ENCODE data around the gene CIITA.
"Not testable (repeated sequence)": the region's sequence is repeated elsewhere in the genome, so short reads cannot be mapped to it uniquely, and the experiment has no call there.

CIITA gene, protein sequence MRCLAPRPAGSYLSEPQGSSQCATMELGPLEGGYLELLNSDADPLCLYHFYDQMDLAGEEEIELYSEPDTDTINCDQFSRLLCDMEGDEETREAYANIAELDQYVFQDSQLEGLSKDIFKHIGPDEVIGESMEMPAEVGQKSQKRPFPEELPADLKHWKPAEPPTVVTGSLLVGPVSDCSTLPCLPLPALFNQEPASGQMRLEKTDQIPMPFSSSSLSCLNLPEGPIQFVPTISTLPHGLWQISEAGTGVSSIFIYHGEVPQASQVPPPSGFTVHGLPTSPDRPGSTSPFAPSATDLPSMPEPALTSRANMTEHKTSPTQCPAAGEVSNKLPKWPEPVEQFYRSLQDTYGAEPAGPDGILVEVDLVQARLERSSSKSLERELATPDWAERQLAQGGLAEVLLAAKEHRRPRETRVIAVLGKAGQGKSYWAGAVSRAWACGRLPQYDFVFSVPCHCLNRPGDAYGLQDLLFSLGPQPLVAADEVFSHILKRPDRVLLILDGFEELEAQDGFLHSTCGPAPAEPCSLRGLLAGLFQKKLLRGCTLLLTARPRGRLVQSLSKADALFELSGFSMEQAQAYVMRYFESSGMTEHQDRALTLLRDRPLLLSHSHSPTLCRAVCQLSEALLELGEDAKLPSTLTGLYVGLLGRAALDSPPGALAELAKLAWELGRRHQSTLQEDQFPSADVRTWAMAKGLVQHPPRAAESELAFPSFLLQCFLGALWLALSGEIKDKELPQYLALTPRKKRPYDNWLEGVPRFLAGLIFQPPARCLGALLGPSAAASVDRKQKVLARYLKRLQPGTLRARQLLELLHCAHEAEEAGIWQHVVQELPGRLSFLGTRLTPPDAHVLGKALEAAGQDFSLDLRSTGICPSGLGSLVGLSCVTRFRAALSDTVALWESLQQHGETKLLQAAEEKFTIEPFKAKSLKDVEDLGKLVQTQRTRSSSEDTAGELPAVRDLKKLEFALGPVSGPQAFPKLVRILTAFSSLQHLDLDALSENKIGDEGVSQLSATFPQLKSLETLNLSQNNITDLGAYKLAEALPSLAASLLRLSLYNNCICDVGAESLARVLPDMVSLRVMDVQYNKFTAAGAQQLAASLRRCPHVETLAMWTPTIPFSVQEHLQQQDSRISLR

DNA sequence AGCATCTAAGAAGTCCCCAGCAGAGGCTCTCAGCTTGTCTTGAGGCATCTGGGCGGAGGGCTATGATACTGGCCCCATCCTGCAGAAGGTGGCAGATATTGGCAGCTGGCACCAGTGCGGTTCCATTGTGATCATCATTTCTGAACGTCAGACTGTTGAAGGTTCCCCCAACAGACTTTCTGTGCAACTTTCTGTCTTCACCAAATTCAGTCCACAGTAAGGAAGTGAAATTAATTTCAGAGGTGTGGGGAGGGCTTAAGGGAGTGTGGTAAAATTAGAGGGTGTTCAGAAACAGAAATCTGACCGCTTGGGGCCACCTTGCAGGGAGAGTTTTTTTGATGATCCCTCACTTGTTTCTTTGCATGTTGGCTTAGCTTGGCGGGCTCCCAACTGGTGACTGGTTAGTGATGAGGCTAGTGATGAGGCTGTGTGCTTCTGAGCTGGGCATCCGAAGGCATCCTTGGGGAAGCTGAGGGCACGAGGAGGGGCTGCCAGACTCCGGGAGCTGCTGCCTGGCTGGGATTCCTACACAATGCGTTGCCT, at the start of gene CIITA:
CIITA (plus strand) TSS at position 404 of the 543 bp plus-strand sequence; CDS start at position 533, 129 bp downstream.
- DNase-seq, result no peak

DNA sequence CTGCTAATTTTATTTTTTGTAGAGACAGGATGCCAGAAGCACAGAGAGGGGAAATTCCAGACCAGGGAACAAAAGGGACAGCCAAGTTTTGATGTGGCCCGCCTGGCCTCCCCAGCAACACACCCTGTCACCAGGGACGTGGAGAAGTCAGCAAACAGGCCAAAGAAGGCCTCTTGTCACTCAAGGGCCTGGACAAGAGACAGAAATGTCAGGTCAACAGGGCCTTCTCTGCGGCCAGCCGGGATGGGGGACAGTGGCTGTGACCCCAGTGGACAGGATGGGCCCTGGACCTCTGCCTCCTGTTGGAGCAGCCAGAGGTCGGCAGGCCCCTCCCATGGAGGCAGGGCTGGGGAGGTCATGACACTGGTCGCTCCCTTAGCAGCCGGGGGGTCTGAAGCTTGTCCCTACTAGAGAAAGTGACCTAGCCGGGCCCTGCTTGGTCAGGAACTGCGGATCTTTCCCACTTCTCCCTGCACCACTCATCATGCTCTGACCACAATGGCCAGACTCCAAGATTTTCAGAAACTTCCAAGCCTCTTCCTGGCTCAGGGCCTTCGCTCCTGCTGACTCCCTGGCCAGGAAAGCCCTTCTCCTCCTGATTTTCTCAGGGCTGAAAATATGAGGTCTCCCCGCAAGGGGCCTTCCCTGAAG, 49.2 kb upstream of the CIITA start:
- no peak for DNase-seq

DNA sequence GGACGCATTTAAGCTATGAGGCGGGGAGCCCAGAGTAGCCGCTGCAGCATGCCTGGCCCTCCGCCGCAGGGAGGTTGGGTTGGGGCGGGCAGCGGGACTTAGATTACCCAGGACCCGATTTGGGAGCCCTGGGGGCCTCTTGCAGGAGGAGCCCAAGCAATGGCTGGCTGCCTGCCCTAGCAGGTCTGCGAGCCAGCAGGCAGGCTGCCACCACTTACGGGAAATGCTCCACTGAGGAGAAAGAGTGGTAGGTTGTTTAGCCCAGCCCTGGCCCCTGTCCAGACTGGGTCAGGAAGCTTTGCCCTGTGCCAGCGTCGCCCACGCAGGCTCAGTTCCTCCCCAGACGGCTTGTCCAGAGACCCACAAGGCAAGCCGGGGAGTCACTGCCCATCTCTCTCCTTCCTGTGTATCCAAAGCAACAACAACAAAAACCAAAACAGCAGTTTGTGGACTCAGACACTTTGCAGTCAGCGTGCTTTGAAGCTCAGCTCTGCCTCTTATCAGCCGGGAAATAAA, 48.1 kb upstream of the CIITA start:
- no peak for DNase-seq

DNA sequence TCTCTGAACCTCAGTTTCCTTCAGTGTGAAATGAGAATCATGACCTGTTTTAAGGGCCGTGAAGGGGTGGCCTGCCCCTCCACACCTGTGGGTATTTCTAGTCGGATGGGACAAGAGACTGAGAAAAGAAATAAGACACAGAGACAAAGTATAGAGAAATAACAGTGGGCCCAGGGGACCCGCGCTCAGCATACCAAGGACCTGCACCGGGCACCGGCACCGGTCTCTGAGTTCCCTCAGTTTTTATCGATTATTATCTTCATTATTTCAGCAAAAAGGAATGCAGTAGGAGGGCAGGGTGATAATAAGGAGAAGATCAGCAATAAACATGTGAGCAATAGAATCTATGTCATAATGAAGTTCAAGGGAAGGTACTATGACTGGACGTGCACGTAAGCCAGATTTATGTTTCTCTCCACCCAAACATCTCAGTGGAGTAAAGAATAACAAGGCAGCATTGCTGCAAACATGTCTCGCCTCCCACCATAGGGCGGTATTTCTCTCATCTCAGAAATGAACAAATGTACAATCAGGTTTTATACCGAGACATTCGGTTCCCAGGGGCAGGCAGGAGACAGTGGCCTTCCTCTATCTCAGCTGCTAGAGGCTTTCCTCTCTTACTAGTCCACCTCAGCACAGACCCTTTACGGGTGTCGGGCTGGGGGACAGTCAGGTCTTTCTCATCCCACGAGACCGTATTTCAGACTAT, 47.5 kb upstream of the CIITA start:
- not testable (repeated sequence) for DNase-seq

DNA sequence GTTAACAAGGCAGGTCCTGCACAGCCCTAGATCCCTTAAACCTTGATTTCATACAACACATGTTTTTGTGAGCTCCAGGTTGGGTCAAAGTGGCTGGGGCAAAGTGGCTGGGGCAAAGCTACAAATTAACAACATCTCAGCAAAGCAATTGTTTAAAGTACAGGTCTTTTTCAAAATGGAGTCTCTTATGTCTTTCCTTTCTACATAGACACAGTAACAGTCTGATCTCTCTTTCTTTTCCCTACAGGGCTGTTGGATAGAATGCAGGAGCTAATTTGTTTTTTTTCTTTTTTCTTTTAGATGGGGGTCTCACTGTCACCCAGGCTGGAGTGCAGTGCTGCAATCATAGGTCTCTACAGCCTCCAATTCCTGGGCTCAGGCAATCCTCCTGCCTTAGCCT, 46.8 kb upstream of the CIITA start:
- not testable (repeated sequence) for DNase-seq

DNA sequence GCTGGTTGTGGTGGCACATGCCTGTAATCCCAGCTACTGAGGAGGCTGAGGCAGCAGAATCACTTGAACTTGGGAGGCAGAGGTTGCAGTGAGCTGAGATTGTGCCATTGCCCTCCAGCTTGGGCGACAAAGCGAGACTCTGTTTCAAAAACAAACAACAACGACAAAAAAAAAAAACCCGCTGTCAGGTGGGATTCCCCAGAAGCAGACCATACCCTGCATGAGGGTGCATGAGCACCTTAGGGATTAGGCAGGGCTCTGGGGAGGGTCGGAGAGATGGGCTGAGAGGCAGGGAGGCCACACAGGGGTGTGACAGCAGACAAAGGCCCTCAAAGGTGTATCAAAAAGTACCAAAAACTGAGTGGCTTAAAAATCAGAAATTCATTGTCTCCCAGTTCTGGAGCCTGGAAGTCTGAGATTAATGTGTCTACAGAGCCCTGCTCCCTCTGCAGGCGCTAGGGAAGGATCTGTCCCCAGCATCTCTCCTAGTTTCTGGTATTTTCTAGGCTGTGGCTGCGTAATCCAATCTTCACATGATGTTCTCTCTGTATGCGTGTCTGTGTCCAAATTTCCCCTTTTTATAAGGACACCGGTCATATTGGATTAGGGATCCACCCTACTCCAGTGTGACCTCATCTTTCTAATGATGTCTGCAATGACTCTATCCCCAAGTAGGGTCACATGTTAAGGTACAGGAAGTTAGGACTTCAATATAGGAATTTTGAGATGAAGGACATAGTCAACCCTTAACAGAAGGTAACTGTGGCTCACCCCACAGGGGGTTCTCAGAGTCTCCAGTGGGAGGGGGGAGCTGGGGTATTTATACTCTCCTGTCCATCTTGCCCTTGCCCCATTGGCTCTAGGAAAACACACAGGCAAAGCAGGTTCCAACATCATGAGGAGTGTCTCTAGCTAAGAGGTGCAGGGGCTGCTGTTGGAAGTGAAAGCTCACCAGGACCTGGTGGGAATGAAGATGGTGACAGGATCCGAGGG, 44.8 kb upstream of the CIITA start:
- DNase-seq, result no peak

DNA sequence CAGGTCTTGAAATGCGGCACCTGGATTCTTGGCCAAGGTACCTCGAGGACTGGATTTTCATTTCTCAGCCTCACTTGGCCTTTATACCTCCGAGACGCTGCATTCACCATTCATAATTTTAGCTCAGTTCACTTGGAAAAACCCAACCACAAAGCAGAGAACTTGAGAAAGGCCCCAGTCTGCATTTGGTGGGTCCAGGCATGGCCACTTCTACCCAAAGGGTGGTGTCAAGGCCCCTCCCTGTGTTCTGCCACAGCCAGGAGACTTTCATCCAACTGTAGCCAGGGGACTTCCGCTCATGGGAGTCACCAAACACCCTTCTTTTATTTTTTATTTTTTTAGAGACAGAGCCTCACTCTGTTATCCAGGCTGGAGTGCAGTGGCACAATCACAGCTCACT, 43.7 kb upstream of the CIITA start:
- no peak for DNase-seq

DNA sequence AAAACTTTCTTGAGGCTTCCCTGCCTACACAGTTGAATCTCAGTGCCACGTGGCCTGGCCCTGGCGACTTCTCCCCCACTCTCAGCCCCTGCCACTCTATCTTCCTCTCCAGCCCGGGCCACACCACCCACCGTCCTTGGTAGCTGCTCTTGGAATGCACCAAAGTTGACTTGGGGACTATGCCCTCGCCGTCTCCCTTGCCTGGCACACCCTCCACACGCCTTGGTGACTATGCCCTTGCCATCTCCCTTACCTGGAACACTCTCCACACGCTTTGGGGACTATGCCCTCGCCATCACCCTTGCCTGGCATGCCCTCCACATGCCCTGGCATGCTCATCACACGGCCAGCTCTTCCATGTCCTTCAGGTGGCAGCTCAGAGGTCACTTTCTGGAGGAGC, 42.9 kb upstream of the CIITA start:
- DNase-seq, result no peak

DNA sequence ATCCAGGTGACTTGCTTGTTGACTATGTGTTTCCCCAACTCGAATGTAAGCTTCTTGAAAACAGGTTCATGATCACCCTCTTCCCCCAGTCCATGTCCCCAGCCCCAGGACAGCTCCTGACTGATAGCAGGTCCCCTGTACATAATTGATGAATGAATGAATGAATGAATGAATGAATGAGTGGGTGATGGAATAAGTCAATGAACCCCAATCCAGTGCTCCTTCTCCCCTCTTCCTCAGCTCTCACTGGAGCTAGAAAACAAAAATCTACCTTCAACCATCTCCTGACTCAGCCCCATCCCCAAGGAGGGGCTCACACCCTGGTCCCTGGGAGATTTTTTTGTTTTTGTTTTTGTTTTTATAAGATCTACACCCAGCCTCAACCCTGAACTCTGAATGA, 42.2 kb upstream of the CIITA start:
- no peak for DNase-seq

DNA sequence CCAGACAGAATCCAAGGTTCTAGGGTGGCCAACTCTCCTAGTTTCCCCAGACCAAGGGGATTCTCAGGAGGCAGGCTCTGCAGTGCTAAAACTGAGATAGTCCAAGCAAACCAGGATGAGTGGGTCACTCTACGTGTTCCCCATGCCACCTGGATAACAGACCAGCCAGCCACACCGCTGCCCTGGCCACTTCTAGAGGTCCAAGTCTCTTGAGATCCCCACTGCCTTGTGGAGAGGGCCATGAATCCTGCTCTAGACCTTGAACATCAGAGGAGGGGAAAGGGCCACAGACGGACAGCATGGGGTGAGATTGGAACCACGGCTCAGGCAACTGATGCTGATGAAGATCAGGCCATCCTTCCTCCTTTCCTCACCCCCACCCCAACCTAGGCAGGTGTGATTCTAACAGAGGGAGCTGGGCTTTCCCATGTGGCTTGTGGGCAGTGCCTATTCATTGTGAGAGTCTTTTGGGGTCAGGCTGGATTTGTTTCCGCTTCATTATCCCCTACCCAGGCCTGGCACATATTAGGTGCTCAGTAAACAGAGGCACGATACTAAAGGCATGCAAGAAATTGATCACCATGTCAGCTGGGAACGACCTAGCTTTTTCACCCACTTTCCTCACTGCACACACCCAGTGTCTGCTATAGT, 41.6 kb upstream of the CIITA start:
- DNase-seq, result no peak

DNA sequence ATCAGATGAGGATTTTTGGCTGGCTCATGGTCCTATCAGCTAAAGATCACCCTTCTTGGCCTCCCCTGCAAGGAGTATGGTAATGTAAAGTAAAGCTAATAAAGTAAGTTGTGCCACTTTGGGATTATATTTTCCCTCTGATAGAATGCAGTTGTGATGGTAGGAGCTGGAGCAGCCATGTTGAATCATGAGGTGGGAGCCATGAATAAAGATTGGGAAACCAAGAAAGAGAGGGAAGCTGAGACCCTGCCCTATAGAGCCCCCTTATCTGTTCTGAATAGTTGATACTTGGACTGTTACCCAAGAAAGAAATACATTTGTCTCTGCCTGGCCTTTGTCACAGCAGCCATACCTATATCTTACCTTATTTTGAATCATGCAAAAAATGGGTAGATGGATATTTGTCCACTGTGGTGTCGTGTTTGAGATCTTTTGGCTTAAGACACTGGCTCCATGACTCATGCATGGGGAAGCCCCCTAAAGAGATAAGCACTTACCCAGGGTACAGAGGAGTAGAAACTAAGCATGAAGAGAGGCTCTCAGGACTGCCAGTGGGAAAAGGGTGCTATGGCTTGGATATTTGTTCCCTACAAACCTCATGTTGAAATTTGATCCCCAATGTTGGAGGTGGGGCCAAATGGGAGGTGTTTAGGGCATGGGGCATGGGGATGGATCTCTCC, 40.7 kb upstream of the CIITA start:
- no peak for DNase-seq

DNA sequence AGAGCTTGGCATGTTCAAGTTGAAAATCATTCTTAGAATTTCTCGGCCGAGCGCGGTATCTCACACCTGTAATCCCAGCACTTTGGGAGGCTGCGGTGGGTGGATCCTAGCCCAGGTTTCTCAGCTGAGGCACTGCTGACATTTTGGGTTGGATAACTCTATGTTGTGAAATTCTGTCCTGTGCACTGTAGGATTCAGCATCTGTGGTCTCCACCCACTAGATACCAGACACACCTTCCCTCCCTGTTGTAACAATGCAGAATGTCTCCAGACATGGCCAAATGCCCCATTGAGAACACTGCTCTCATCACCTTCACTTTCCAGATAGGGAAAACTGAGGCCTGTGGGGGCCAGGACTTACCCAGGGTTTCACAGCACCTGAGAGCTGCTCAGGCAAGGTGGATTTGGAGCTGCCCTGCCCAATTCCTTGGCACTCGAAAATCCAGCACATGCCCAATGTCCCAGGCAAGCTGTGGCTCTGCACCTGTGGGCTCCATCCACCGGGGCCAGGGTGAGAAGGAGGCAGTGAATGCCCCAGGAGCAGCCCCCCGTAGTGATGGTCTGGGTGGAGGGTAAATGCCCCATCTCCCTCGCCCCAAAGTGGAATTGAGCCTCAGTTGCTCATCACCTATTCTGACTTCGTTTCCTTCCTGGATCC, 38.3 kb upstream of the CIITA start:
- no peak for DNase-seq

DNA sequence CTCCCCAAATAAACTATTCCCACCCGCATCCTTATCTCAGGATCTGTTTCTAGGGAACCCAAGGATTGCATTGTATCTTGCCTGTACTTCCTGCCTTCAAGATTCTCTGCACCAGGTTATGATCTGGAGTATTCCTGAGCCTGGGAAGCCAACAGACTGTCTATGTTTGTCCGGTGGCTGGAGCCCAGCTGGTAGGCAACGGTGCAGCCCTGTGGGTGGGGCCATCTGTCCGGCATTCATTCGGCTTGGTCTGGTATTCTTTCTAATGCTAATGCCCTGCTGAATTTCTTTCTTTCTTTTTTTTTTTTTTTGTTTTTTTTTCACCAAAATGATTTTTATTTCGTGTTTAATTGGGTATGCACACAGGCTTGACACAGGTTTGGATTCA, 37.7 kb upstream of the CIITA start:
- DNase-seq, result no peak

DNA sequence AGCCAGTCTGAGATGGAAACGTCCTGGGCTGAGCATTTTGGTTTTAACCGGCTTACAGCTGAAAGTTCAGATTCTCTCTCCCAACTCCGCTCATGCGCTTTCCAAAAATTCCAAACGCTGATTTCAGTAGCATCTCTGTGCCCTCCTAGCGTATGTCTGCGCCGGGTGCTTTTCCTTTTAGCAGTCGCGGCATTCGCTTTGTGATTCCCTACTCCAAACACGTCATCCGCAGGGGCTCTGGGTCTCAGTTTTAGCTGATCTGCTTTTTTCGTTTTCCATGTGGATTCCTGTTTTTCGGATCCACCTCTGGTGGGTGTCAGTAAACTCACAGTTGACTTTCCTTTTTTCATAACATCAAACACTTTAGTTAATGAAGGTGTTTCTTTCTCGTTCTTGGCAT, 36.3 kb upstream of the CIITA start:
- DNase-seq, result no peak

DNA sequence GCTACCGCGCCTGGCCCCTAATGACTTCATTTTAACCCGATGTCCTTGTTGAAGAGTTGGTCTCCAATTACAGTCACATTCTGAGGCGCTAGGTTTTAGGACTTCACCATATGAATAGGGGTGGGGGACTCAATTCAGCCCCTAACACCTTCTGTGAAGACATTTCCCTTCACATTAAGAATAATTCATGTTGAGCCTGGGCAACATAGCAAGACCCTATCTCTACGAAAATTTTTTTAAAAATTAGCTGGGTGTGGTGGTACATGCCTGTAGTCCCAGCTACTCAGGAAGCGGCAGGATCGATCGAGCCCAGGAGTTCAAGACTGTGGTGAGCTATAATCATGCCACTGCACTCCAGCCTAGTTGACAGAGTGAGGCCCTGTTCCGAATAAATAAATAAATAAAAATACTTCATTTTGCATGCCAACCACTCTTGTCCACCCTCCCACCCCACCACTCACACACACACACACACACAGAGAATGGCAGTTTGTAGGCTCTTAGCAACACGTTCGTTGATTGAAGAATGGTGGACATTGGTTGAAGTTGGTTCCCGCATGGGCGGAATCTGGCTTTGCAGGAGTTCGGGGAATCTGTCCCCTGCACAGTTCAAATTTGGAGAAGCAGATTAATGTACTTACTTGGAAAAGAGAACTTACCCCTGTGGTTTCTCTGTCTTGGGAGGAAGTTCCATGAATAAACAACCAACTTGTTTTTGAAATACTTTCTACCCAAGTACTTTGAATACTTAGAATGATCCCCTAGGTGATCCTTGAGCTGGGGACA, 30.6 kb upstream of the CIITA start:
- DNase-seq, result no peak

DNA sequence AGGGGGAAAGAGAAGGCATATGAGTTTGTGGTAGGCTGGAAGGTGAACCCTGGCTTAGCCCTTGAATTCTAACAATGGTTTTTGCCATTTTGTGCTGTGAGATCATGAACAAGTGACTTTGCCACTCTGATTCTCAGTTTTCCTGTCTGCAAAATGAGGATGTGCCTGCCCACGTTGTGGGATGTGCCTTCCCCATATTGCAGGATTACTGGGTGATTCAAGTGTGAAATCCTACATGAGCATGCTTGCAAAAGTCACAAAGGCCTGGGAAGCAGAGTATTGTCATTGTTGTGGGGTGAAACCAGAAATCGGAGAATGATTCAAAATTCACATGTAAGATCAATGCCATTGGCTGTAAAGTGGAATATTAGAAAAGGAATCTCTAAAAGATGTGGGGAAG, 29.8 kb upstream of the CIITA start:
- no peak for DNase-seq

DNA sequence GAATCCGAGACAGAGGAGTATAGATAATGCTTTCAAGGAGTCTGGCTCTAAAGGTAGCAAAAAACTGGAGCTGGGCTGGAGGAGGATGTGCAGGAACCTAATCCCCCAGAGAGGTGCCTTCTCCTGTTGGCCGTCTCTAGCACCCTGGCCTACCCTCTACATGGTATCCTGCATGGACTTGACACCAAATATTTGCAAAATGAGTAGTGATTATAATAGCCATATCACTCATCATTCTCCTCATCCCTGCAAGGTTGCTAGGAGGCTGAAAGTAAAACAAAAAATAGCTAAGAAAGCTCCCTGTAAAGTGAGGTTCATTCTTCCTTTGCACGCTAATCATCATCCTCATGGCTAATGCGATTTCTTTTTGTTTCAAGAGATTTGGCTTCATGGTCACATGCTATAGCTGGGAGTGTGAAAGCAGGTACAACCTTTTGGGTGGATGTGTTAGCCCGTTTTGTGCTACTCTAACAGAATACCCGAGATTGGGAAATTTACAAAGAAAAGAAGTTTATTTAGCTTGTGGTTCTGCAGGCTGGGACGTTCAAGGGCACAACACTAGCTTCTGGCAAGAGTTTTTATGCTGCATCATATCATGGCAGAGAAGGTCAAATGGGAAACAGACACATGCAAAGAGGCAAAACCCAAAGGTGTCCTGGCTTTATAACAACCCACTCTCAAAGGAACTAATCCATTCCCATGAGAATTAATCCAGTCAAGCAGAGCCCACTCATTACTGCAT, 27.1 kb upstream of the CIITA start:
- DNase-seq, result no peak

Measured in 8988T (cell line).